NT2/D1 (cell line): ENCODE measurements around the gene TOM1L2.

Experiments
- SUZ12 ChIP-seq: IDR thresholded peaks from 2 replicates; pipeline ENCODE4 v1.6.1; 2011; ENCODE audit not compliant: insufficient read length, insufficient read depth; ENCODE audit errors: extremely low read depth
- ZNF274 ChIP-seq: IDR thresholded peaks from 2 replicates; pipeline ENCODE4 v1.6.1; 2011; ENCODE audit warnings: mild to moderate bottlenecking, low read depth, low read length

- TF ChIP-seq ZNF274 (no peak), SUZ12 (no peak)
Observed at GRCh38 chr17:17892731-17893130, 79.5 kb downstream of the TOM1L2 start.
